Caco-2 (cell line): ENCODE data around the gene FBXO46. TPM values are rescaled to one million over a fixed set of nuclear protein-coding genes. Genes with fewer than 3 reads are reported as not detected.
A peak's percentile ranks its signal among the peaks of the same experiment; 100 is the strongest.

Experiments used
- BruUV-seq: library from RNA; stranded (reverse); fragments of 400-500 nt; replicated peaks from 2 replicates; lab custom pipeline; 2021; lab: Mats Ljungman, UMichigan
- CTCF ChIA-PET: fragments of 300-600 bp; sonication (Branson Sonifier 250); formaldehyde crosslinking; loops from one replicate; lab custom pipeline; 2022; ENCODE audit warnings: antibody characterized with exemption; lab: Charles Lee
- POLR2A ChIA-PET: fragments of 300-600 bp; sonication (Branson Sonifier 250); formaldehyde crosslinking; loops from one replicate; lab custom pipeline; 2022; ENCODE audit warnings: antibody characterized with exemption; lab: Charles Lee
- DNase-seq, 2 experiments: peaks; one replicate each; pipeline versions ENCODE4 v3.0.0 to v3.0.0-alpha.2; 2020 to 2022
- H3K27me3 ChIP-seq: replicated peaks from 2 replicates; pipeline ENCODE4 v1.6.0; 2011; ENCODE audit warnings: low read length; ENCODE audit not compliant: control insufficient read depth, insufficient read depth
- H3K36me3 ChIP-seq: 2 replicates; pipeline ENCODE4 v1.5.1; 2011; ENCODE audit warnings: low read length; ENCODE audit not compliant: control insufficient read depth, insufficient read depth
- H3K4me1 ChIP-seq: fragments of 250-450 bp; sonication (Bioruptor Pico); 2 replicates; pipeline ENCODE4 v1.5.1; 2020; ENCODE audit warnings: mild to moderate bottlenecking
- H3K4me3 ChIP-seq: 2 replicates; pipeline ENCODE4 v1.5.1; 2011; ENCODE audit warnings: low read depth, mild to moderate bottlenecking, control low read depth, low read length
- H3K9me3 ChIP-seq: fragments of 250-450 bp; sonication (Bioruptor Pico); 2 replicates; pipeline ENCODE4 v1.5.1; 2020; ENCODE audit warnings: mild to moderate bottlenecking, moderate library complexity
- H3K27ac Mint-ChIP-seq: one replicate; pipeline ENCODE4 v1.8.0; 2022; ENCODE audit warnings: mixed read lengths; ENCODE audit not compliant: unreplicated experiment
- H3K27me3 Mint-ChIP-seq: one replicate; pipeline ENCODE4 v1.8.0; 2022; ENCODE audit warnings: mixed read lengths; ENCODE audit not compliant: insufficient read depth, unreplicated experiment
- H3K36me3 Mint-ChIP-seq: one replicate; pipeline ENCODE4 v1.8.0; 2022; ENCODE audit warnings: mild to moderate bottlenecking, mixed read lengths; ENCODE audit not compliant: insufficient read depth, unreplicated experiment
- H3K4me1 Mint-ChIP-seq: one replicate; pipeline ENCODE4 v1.8.0; 2022; ENCODE audit warnings: low read depth, mixed read lengths; ENCODE audit not compliant: unreplicated experiment
- H3K4me3 Mint-ChIP-seq: one replicate; pipeline ENCODE4 v1.8.0; 2022; ENCODE audit warnings: mild to moderate bottlenecking, moderate library complexity, mixed read lengths; ENCODE audit not compliant: unreplicated experiment
- H3K9me3 Mint-ChIP-seq: one replicate; pipeline ENCODE4 v1.8.0; 2022; ENCODE audit warnings: mixed read lengths; ENCODE audit not compliant: unreplicated experiment
- intact Hi-C: fragments of 100-400 bp; cut with micrococcal nuclease; formaldehyde crosslinking; loops from one replicate; pipeline ENCODE4 v1.10.0; 2022; ENCODE audit not compliant: unreplicated experiment
- total RNA-seq: library from RNA; stranded (reverse); gene quantifications from 2 replicates; pipeline ENCODE4 v1.2.3, GENCODE V29; 2022
- TF ChIP-seq, protein P1 (sequence below), 2 experiments: fragments of 200-600 bp in 1 of 2; IDR thresholded peaks; 1 replicate in 1 of 2; 2 replicates in 1 of 2; pipeline versions ENCODE4 v1.5.1 to v1.8.0; 2011 to 2022; ENCODE audit warnings: antibody characterized with exemption in 1 of 2, control low read depth in 1 of 2, inconsistent platforms in 1 of 2, low read depth in 1 of 2, low read length in 1 of 2, mild to moderate bottlenecking in 1 of 2, moderate library complexity in 1 of 2; ENCODE audit not compliant: insufficient read depth in 1 of 2, severe bottlenecking in 1 of 2, unreplicated experiment in 1 of 2

The FBXO46 gene
- total RNA-seq, 1 experiment from 2014 or later = 31.0 TPM

DNA sequence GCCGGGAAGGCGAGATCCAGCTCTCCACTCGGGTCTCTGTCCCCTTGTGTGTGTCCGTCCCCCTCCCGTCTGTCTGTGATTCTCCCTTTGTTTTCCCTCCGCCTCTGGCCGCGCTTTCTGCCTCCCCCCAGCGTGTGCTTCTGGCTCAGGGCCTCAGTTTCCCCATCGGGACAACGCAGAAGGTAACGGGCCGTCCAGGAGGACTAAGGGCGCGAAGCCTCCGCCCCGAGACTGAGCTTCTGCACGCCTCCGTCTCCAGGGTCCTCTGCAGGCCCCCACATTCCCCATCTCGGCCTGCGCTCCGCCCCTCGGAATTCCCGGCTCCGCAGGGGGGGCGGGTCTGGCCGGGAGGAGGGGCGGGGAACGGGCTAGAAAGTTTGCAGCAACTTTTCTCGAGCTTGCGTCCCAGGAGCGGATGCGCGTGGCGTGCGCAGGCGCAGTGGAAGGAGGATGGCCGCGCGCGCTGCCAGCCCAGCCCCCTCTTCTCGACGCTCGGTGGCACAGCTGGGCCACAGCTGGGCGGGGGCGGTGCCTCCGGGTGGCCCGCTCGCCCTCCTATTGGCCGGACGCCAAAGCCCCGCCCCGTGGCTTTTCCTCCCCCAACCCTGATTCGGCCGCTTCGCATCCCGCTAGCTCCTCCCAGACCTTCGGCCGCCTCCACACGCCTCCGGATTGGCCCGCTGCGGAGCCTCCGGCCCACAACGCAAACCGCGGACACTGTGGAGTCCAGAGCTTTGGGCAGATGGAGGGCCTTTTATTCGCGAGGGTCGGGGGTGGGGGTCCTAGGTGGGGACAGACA, 38.5 kb upstream of the FBXO46 start, which contains the start of gene SIX5:
TSS of gene SIX5 (minus strand) at position 269 of the 799 bp plus-strand sequence. CDS start 408 bp downstream, outside the sequence.
- Histone ChIP-seq H3K27me3 (no peaks in the 10 kb centered on the region), H3K4me3 (peak within 1 kb of the TSS; percentile 76), H3K4me1 (peaks cover 6% of the 10 kb centered on the region), H3K36me3 (no peaks in the 10 kb centered on the region), H3K9me3 (no peaks in the 10 kb centered on the region)
- ChIA-PET POLR2A (interaction anchor here (0.5 to 3.7 kb wide), 19 partner anchors 10 to 302 kb away, joined by 3 to 64 read pairs (median 7); partner anchors contain the start of genes DMPK, DMWD, FBXO46 and FOSB), CTCF (interaction anchor here (0.6 to 3.6 kb wide), 28 partner anchors 10 to 848 kb away, joined by 3 to 82 read pairs (median 6); partner anchors contain the start of genes CALM3, DMPK, DMWD and FBXO46)
- H3K4me3 Mint-ChIP-seq = peak within 1 kb of the TSS; percentile 97
- BruUV-seq = no TSS peak
- H3K27ac Mint-ChIP-seq = peak within 1 kb of the TSS; percentile 96
- H3K27me3 Mint-ChIP-seq = no peaks in the 10 kb centered on the region
- DNase-seq = peak; percentile 98 to 99
- intact Hi-C loops = loop anchor here (1.0 kb wide), 2 partner anchors 32 to 39 kb away; partner anchors contain the start of gene FBXO46
- peaks cover 64% of the 10 kb centered on the region for H3K36me3 Mint-ChIP-seq
- peaks cover 14% of the 10 kb centered on the region for H3K4me1 Mint-ChIP-seq
- TF ChIP-seq, protein P1, sequence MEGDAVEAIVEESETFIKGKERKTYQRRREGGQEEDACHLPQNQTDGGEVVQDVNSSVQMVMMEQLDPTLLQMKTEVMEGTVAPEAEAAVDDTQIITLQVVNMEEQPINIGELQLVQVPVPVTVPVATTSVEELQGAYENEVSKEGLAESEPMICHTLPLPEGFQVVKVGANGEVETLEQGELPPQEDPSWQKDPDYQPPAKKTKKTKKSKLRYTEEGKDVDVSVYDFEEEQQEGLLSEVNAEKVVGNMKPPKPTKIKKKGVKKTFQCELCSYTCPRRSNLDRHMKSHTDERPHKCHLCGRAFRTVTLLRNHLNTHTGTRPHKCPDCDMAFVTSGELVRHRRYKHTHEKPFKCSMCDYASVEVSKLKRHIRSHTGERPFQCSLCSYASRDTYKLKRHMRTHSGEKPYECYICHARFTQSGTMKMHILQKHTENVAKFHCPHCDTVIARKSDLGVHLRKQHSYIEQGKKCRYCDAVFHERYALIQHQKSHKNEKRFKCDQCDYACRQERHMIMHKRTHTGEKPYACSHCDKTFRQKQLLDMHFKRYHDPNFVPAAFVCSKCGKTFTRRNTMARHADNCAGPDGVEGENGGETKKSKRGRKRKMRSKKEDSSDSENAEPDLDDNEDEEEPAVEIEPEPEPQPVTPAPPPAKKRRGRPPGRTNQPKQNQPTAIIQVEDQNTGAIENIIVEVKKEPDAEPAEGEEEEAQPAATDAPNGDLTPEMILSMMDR (IDR thresholded peaks at IDR 0.05; ENCODE audit: insufficient read depth in 1 of 2, low read depth in 1 of 2, low read length in 1 of 2, severe bottlenecking in 1 of 2, unreplicated experiment in 1 of 2) = no peak
- H3K9me3 Mint-ChIP-seq = no peaks in the 10 kb centered on the region

DNA sequence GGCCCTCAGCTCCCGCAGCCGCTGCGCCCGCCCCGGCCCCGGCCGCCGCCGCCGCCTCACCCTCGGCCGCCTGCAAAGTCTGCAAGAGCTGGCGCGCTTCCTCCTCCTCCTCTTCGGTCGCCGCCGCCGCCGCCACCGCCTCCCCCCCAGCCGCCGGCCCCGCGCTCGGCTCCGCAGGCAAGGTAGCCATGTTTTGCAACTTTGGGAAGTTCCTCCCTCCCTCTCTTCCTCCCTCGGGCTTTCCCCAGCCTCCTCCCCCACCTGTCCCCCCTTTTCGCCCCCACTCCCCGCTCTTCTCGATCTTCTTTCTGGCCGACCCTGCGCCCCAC, 37.9 kb upstream of the FBXO46 start:
- CTCF ChIA-PET = interaction anchor here (1.1 to 3.6 kb wide), 9 partner anchors 11 to 134 kb away, joined by 3 to 82 read pairs (median 15); partner anchors contain the start of genes FOXA3, MYPOP and SYMPK
- no peaks in the 10 kb centered on the region for H3K9me3 ChIP-seq
- no peaks in the 10 kb centered on the region for H3K27me3 ChIP-seq
- Mint-ChIP-seq H3K4me3 (peak overlapping the region; percentile 97), H3K4me1 (peaks cover 14% of the 10 kb centered on the region), H3K9me3 (no peaks in the 10 kb centered on the region), H3K27me3 (no peaks in the 10 kb centered on the region), H3K36me3 (peaks cover 64% of the 10 kb centered on the region), H3K27ac (peak overlapping the region; percentile 96)
- H3K36me3 ChIP-seq = no peaks in the 10 kb centered on the region
- POLR2A ChIA-PET = interaction anchor here (1.0 to 3.7 kb wide), 10 partner anchors 38 to 301 kb away, joined by 3 to 64 read pairs (median 10); partner anchors contain the start of genes FBXO46, FOSB, QPCTL and SNRPD2
- TF ChIP-seq, protein P1 (IDR thresholded peaks at IDR 0.05; ENCODE audit: insufficient read depth in 1 of 2, low read depth in 1 of 2, low read length in 1 of 2, severe bottlenecking in 1 of 2, unreplicated experiment in 1 of 2) = no peak
- DNase-seq = peak in 1 of 2 experiments; percentile 61
- peak overlapping the region; percentile 68 for H3K4me3 ChIP-seq
- intact Hi-C loops = no loop called here
- peaks cover 6% of the 10 kb centered on the region for H3K4me1 ChIP-seq
- BruUV-seq = no TSS peak
